HTR-8/SVneo (cell line): Measurements from ENCODE around the gene RPTOR.

Experiments
- DNase-seq: peaks from one replicate; pipeline ENCODE4 v3.0.0; 2011; ENCODE audit warnings: low spot score, mixed read lengths; ENCODE audit not compliant: insufficient read length
- FAIRE-seq: peaks from 2 replicates; lab custom pipeline; 2011; peaks lifted over from hg19 to GRCh38; lab: Jason Lieb, UNC

Gene RPTOR

GRCh38 chr17:80511222-80512180 lies 33.1 kb upstream of the RPTOR start:
- FAIRE-seq (peak; percentile 100), DNase-seq (no peak)

- DNase-seq = peak; percentile 75
- FAIRE-seq = peak; percentile 84
Measured at GRCh38 chr17:80512233-80512632, 32.4 kb upstream of the RPTOR start.

GRCh38 chr17:80513201-80513600 lies 31.4 kb upstream of the RPTOR start:
- FAIRE-seq (no peak), DNase-seq (no peak)

GRCh38 chr17:80513892-80514291 lies 30.7 kb upstream of the RPTOR start:
- no peak for FAIRE-seq
- no peak for DNase-seq

GRCh38 chr17:80516171-80516932 lies 28.3 kb upstream of the RPTOR start:
- DNase-seq (no peak), FAIRE-seq (no peak)

- no peak for DNase-seq
- no peak for FAIRE-seq
Measured at GRCh38 chr17:80517641-80518040, 27.0 kb upstream of the RPTOR start.

GRCh38 chr17:80518392-80518791 lies 26.2 kb upstream of the RPTOR start:
- DNase-seq (no peak), FAIRE-seq (no peak)

GRCh38 chr17:80519091-80519781 lies 25.4 kb upstream of the RPTOR start:
- FAIRE-seq = no peak
- peak; percentile 54 for DNase-seq

- FAIRE-seq (no peak), DNase-seq (no peak)
Measured at GRCh38 chr17:80520810-80521455, 23.7 kb upstream of the RPTOR start.

- DNase-seq = no peak
- FAIRE-seq = no peak
Measured at GRCh38 chr17:80523054-80523744, 21.4 kb upstream of the RPTOR start.

- FAIRE-seq = no peak
- DNase-seq = no peak
Measured at GRCh38 chr17:80523956-80524712, 20.5 kb upstream of the RPTOR start.

GRCh38 chr17:80526116-80526910 lies 18.3 kb upstream of the RPTOR start:
- DNase-seq = no peak
- no peak for FAIRE-seq

- DNase-seq = no peak
- no peak for FAIRE-seq
Measured at GRCh38 chr17:80527016-80527645, 17.5 kb upstream of the RPTOR start.

GRCh38 chr17:80528536-80528935 lies 16.1 kb upstream of the RPTOR start:
- FAIRE-seq (no peak), DNase-seq (no peak)

GRCh38 chr17:80529104-80529903 lies 15.3 kb upstream of the RPTOR start:
- no peak for DNase-seq
- no peak for FAIRE-seq

GRCh38 chr17:80529904-80530292 lies 14.7 kb upstream of the RPTOR start:
- FAIRE-seq (no peak), DNase-seq (no peak)

GRCh38 chr17:80531400-80531799 lies 13.2 kb upstream of the RPTOR start:
- DNase-seq = no peak

More at GRCh38 chr17:80531400-80531799, 13.2 kb upstream of the RPTOR start:
- FAIRE-seq = no peak
